Suprapubic skin (tissue), 4 donors: ENCODE results near the gene MAGEF1.

ENCODE experiments used
- CTCF ChIP-seq, 2 donors: fragments of 200-600 bp in 1 of 2; fragments of 450-650 bp in 1 of 2; sonication (generic) in 1 of 2; IDR thresholded peaks; one replicate each; pipeline ENCODE4 v1.5.1; 2016 to 2019; ENCODE audit warnings: antibody characterized with exemption in 2 of 2, mild to moderate bottlenecking in 1 of 2, moderate library complexity in 1 of 2
- POLR2A ChIP-seq, 2 donors: fragments of 450-650 bp; IDR thresholded peaks; one replicate each; pipeline ENCODE4 v1.6.1; 2017; ENCODE audit warnings: antibody characterized with exemption in 2 of 2, mild to moderate bottlenecking in 2 of 2, moderate library complexity in 2 of 2
- POLR2AphosphoS5 ChIP-seq, 3 donors: sonication (generic); formaldehyde crosslinking; IDR thresholded peaks; one replicate each; pipeline ENCODE4 v1.6.1; 2017; ENCODE audit warnings: antibody characterized with exemption in 3 of 3

- TF ChIP-seq CTCF (IDR thresholded peaks at IDR 0.05) (no peak), POLR2A (IDR thresholded peaks at IDR 0.05) (no peak), POLR2AphosphoS5 (IDR thresholded peaks at IDR 0.05) (no peak)
These were observed 31.4 kb upstream of the MAGEF1 start for GRCh38 chr3:184743248-184743647.
